Fibroblast of the aortic adventitia (primary cell): Measurements from ENCODE around the gene TMCC2. TPM values are rescaled to one million over a fixed set of nuclear protein-coding genes. Genes with fewer than 3 reads are reported as not detected.

Source experiments
- DNase-seq: peaks from one replicate; pipeline ENCODE4 v3.0.0-alpha.2; 2010; ENCODE audit warnings: low read depth
- H3K4me3 ChIP-seq: 2 replicates; pipeline ENCODE4 v1.5.1; 2011; ENCODE audit warnings: low read depth, mild to moderate bottlenecking, control low read depth, low read length, moderate library complexity
- CTCF ChIP-seq: IDR thresholded peaks from 2 replicates; pipeline ENCODE4 v1.5.1; 2011; ENCODE audit warnings: mild to moderate bottlenecking, low read length, control low read depth, inconsistent platforms; ENCODE audit not compliant: insufficient read depth
- total RNA-seq: library from RNA; depleted of rRNA; stranded (reverse); fragments of >200 nt; gene quantifications from 2 replicates; pipeline ENCODE4 v1.2.3, GENCODE V29; 2012; ENCODE audit warnings: low replicate concordance

Gene TMCC2
- total RNA-seq, 1 donor: 2.5 TPM

DNA sequence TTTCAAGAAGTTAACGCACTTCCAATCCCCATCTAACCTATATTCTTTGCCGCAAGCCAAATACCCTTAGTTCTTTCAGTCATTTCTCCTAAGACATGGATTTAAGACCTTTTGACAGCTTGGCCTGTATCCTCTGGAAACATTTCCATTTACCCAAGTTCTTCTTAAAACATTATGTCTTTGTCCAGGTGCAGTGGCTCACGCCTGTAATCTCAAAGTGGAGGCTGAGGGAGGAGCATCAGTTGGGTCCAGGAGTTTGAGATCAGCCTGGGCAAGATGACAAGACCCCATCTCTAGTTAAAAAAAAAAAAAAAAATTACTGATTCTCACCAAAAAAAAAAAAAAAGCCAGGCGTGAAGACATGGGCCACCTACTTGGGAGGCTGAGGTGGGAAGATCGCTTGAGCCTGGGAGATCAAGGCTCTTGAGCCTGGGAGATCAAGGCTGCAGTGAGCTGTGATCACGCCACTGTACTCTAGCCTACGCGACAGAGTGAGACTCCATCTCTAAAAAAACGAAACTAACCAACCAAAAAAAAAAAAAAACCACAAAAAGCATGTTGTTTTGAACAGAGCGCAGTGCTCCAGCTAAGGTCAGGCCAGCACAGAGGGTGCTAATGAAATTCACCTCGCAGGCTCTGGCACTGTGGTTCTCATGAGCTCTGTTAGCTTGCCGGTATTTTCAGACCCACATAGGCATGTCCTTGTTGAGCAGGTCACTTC lies 57.8 kb downstream of the TMCC2 start:
- no peak for DNase-seq
- no peak for TF ChIP-seq CTCF

GRCh38 chr1:205286335-205286950 lies 58.7 kb downstream of the TMCC2 start:
- TF ChIP-seq CTCF: no peak
- no peak for DNase-seq
- H3K4me3 ChIP-seq: no peak overlapping the region

More for the DNA sequence above, 57.8 kb downstream of the TMCC2 start:
- no peak overlapping the region for H3K4me3 ChIP-seq

DNA sequence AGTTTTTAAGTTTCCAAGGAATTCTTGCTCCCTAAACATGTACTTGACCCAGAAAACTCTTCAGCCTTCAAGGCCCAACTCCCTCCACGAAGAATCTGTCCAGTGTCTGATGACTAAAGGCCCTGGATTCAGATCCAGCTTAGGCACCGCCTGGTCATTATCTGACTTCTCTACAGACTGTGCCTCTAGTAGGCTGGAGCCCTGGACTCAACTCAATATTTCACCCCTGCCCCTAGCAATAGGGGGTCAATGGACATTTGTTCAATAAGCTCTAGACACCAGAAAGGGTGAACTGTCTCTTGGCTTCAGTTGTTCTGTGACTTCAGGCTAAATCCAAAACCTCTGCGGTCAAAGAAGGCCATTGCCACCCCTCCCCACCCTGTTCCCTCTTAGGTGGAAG lies 59.3 kb downstream of the TMCC2 start:
- no peak overlapping the region for H3K4me3 ChIP-seq
- TF ChIP-seq CTCF: no peak
- no peak for DNase-seq

DNA sequence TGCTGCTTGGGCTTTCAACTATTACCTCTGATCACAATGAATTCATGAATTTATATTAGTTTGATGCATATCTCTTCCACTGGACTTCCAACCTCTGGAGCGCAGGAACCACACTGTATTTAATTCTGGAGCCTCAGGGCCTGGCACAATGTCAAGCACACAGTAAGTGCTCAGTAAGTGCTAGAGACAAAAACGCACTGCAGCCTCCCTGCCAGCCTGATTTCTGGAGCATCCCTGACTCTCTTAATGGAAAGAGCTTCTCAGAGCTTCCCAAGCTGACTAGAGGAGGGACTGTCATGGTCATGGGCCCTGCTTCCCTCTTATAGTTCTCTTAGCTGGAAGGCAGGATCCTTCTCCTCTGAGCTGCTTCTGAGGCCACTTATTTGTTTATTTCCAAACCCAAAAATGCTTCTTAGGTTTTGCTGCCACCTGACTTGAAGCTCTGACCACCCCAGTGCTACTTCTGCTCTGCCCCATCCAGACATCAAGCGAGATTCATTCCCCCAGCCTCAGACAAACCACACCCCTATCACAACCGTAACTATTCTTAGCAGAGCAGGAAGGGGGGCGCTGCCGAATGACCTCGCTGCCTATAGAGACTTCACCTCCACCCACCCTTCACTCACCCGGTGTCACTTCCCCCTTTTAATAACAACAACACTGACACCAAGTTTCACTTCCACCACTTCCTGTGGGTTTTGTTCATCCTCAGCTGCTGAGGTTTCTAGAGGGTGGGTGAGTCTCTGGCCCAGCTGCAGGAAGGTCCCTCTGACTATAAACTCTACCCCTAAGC lies 60.2 kb downstream of the TMCC2 start:
- no peak for TF ChIP-seq CTCF
- no peak for DNase-seq
- no peak overlapping the region for H3K4me3 ChIP-seq

DNA sequence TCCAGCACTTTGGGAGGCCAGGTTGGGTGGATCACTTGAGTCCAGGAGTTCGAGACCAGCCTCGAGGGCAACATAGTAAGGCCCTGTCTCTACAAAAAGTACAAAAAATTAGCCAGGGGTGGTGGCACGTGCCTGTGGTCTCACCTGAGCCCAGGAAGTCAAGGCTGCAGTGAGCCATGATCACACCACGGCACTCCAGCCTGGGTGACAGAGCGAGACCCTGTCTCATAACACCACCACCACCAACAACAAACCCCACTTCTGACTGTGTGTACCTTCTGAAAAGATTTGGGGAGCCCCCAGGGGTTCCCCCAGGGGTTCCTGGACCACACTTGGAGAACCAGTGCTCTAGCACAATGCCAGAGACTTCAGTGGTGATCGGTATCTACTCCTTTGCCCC lies 63.9 kb downstream of the TMCC2 start:
- TF ChIP-seq CTCF: no peak
- no peak for DNase-seq
- H3K4me3 ChIP-seq: no peak overlapping the region

GRCh38 chr1:205293350-205294074 lies 65.8 kb downstream of the TMCC2 start:
- no peak for DNase-seq
- TF ChIP-seq CTCF: no peak
- no peak overlapping the region for H3K4me3 ChIP-seq
